Cerebellar nuclear complex (tissue), 1 donor: ENCODE results near the gene USH1C.

Experiments used
- DNase-seq, 2 experiments: peaks; one replicate each; lab custom pipeline; 2025; lab: John Stamatoyannopoulos, UW

Gene USH1C

DNA sequence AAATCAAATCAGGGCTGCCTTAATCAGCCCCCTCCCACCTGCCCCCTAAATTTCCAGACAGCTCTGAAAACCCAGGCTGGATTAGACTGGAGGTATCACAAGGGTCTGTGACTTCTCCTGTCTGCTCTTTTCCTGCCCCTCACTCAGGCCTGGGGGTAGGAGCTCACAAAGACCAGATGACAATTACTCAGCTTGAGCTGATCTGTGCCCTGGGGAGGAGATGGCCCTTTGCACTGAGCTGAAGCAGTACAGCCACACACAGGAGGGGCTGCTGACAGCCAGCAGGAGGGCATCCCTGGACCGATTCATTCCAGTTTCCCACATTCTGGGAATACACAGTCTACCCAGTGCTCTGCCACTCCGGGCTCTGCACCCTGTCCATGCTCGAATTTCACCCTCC lies 71.7 kb downstream of the USH1C start:
- DNase-seq: no peak

GRCh38 chr11:17471501-17471900 lies 72.7 kb downstream of the USH1C start:
- no peak for DNase-seq

DNA sequence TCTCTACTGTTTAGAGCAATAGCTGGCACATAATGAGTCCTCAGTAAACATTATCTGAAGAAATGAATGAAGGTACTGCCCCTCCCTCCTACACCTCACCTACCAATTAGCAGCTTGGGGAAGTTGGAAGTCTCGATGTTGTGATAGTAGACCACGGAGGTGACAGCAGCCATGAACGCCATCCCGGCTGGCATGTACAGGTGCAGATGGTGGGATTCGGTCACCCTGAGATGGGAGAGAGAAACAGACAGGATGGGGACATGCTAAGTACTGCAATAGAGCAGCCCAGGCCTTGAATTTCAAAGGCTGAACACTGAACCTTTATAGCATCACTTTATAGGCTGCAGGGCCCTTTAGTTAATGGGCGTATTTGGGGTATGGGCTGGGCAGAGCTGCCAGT lies 74.2 kb downstream of the USH1C start:
- no peak for DNase-seq

GRCh38 chr11:17468122-17468521 lies 76.1 kb downstream of the USH1C start:
- no peak for DNase-seq

- no peak for DNase-seq
Observed at GRCh38 chr11:17463546-17464174, 80.6 kb downstream of the USH1C start.

DNA sequence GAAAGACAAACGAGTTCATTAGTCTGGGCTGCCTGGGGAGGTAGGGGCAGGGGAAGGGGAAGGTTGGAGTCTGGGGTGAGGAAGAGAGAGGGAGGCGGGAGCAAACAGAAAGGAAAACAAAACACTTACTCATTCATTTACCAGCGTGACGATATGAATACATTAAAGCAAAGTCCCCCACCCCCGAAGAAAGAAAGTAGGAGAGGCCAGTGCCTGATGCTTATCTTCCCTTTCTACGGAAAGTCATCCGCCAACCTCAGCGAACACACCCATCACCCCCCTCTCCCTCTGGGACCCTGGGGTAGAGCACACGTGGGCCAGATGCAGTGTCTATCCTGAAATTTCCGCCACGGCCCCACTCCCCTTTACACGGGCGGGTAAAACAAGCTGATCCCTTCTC lies 81.3 kb downstream of the USH1C start:
- no peak for DNase-seq

DNA sequence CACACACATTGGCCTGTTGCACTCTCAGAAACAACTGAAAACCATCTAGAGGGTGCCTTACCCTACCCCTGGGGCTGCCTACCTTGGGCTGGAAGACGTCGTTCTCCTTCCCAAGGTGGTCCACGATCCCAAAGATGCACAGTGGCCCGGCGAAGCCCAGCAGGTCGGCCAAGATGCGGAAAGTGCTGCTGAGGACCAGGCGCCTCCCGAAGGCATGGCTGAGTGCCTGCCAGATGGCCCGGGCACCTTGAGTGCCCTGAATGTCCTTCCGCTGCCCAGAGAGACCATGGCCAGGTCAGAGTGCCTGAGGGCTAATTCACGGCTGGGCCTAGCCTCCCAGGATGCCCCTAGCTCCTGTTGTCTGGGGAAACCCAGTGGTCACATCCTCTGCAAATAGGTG lies 83.8 kb downstream of the USH1C start:
- no peak for DNase-seq

DNA sequence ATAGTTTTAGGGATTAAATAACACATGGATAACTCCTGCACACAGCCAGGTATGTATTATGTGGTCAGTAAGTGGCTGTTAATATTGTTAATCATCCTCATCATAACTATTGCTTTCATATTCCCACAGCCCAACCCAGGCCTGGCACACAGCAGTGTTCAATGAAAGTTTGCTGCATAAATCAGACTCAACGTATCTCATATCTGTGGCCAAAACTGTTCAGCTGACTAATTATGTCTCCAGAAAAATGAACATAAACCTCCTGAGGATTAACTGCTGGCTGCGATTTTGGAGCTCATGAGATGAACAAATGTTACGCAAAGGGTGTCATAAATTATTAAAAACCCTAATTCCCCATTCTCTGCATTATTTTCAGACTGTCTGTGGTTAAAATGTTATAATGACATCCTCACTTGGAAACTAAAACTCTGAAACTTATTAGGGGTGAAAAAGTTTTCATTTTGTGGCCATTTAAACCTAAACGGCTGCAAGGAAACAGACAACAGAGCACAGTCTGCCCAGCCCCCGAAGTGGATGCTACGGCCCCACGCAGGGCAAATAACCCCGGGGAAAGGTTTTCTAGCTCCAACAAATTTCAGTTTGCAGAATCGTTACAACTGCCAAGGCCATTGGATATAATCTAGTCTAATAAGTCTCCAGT lies 84.8 kb downstream of the USH1C start:
- no peak for DNase-seq

DNA sequence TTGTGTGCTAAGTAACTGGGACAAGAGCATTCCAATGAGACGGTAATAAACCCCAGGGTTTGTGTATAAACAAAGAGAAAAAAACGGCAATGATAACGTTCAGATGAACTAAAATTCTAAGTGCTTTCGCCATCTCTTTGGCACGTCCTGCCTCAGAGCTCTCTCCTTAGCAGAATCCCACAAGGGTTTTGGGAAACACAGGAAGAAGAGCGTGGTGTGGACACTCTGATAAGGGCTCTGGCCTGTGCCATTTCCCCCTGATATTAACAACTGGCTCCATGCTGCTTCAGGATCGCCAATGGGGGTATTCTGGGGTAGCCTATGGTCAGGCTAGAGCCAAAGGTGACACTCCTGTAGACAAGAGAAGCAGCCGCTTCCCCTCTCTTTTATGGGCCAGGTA lies 85.9 kb downstream of the USH1C start:
- no peak for DNase-seq

GRCh38 chr11:17457396-17458173 lies 86.6 kb downstream of the USH1C start:
- peak; percentile 47 to 78 for DNase-seq

- no peak for DNase-seq
Observed at GRCh38 chr11:17452668-17453067, 91.5 kb downstream of the USH1C start.

DNA sequence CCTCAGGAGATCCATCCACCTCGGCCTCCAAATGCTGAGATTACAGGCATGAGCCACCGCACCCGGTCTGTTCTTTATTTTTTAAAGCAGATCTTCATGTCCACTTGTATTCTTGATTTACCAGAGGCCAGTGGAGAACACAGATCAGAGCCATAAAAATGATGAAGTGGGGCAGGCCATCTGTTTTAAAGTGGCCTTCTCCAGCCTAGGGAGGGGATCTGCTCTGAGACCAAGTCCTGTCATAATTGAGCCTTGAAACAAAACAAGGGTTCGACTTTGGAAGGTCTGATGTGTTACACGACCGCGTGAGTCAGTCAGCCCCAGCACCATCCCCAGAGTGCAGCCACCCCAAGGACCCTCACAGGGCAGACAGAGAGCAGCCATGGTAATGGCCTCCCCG lies 95.1 kb downstream of the USH1C start:
- no peak for DNase-seq

GRCh38 chr11:17446482-17446881 lies 97.7 kb downstream of the USH1C start:
- DNase-seq: no peak

DNA sequence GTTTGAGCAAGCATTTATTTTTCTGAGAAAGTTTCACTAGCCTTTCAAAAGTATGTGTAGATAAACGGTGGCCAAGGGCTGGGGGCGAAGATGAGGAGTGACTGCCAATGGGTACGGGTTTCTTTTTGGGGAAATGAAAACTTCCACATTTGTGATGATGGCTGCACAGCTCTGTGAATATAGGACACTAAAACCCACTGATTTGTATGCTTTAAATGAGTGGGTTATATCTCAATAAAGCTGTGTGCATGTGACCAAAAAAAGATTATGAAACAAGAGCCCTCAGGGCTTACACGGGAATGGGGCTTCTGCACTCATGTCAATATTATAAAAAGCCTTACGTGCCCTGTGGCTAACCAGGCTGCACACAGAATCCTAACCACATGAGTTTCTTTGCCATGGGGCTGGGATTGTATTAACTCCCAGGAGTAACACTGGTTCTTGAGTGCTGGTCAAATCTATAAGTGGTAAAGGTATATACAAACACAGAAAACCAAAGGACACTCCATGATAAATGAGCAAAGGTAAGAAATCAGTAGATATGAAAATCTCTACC lies 98.9 kb downstream of the USH1C start:
- DNase-seq: no peak

DNA sequence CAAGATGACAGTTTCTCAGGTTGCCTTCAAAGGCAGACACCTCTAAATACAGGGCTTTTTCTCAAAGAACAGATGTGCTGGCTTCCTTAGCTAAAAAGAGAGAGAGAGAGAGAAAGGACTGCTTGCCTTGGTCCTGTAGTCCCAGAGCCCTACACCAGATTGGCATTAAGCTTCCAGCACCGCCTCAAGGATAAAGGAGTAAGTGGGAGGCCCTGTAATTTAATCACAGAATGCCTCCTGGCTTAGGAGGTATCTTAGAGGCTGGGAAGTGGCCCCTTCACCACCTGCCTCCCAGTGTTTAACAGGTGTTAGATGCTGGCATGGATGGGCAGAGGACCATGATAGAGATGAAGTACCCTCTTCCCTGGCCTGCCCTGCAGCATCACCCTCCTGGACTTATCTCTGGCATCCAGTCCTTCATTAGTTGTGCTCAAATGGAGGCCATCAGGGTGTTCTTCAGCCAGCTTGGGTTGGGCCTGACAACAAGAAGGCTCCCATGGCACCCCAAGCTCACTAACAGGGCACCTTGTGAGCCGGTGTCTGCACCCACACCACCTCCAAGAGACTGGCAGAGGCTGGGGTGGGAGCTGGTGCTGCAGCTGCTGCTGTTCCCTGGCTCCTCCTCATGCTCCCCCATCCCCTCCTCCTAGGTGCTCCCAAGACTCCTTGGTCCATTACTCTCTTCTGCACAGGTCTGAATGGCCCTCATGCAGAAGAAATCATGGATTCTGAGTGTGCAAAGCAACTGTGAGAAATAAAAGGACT lies 100.1 kb downstream of the USH1C start:
- no peak for DNase-seq
